ENCODE data around the gene PPP2R2B.

DNA sequence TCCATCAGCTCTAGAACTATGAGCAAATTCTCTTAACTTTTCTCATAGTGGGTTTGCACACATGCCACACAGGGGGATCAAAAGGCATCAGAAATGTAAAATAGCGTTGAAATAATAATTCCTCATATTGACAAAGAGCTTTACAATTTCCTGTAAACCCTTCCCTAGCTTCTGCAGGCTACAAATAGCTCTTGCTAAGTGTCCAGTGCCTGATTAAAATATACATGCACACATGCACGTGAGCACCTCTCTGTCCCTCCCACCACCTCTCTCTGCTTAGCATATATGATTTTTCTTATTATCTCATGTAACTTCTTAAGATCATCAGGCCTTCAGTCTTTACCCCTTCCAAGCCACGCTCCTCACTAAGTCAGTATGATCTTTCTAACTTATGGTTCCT, 13.7 kb upstream of the PPP2R2B start:
- TF ChIP-seq CTCF (IDR thresholded peaks at IDR 0.05) (no peak), POLR2A (IDR thresholded peaks at IDR 0.05) (no peak), EP300 (IDR thresholded peaks at IDR 0.05) (no peak)
